HG03432 (cell line): Measurements from ENCODE around the gene ZNF200.
A peak's percentile ranks its signal among the peaks of the same experiment; 100 is the strongest.
"Not testable (repeated sequence)": the region's sequence is repeated elsewhere in the genome, so short reads cannot be mapped to it uniquely, and the experiment has no call there.

ENCODE experiments used
- ATAC-seq: cut with Tn5 transposase; IDR thresholded peaks from one replicate; pipeline ENCODE4 v1.9.1; 2021; ENCODE audit warnings: mild to moderate bottlenecking, moderate library complexity; ENCODE audit not compliant: unreplicated experiment

Gene ZNF200, protein sequence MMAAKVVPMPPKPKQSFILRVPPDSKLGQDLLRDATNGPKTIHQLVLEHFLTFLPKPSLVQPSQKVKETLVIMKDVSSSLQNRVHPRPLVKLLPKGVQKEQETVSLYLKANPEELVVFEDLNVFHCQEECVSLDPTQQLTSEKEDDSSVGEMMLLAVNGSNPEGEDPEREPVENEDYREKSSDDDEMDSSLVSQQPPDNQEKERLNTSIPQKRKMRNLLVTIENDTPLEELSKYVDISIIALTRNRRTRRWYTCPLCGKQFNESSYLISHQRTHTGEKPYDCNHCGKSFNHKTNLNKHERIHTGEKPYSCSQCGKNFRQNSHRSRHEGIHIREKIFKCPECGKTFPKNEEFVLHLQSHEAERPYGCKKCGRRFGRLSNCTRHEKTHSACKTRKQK

DNA sequence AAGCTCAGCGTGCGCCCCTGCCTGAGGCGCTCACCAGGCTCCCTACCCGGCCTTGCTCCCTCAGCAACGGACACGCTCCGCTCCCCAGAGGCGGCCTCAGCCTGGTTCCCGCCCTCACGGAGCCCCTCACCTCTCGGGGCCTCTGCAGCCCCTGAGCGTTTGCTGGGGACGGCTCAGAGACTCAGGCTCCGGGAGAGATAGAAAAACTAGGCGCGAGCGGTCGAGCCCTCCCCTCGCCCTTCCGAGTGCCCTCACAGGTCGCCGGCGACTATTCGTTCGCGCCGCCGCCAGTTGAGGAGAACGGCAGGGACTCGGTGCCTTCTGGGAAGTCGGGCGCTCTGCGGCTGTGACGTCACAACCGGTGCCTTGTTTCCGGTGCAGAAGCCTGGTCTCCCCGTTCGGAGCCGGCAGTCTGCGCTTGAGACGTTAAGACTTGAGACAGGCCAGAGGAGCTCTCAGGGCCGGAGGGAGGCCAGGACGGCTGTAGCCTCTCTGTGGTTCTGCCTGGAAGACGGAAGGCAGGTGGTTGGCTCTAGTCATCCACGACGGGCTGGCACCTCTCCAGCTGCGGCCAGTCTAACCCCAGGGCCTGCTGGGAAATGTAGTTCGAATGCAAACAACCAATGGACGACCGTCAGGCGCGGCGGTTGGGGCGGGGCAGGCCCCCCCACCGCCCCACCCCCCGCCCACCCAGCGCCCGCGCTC is at the start of gene ZNF200:
Gene ZNF200, minus strand, starts transcription at position 302 of the 705 bp plus-strand sequence. CDS start 1,403 bp downstream, outside the sequence.
- ATAC-seq = peak; percentile 93

DNA sequence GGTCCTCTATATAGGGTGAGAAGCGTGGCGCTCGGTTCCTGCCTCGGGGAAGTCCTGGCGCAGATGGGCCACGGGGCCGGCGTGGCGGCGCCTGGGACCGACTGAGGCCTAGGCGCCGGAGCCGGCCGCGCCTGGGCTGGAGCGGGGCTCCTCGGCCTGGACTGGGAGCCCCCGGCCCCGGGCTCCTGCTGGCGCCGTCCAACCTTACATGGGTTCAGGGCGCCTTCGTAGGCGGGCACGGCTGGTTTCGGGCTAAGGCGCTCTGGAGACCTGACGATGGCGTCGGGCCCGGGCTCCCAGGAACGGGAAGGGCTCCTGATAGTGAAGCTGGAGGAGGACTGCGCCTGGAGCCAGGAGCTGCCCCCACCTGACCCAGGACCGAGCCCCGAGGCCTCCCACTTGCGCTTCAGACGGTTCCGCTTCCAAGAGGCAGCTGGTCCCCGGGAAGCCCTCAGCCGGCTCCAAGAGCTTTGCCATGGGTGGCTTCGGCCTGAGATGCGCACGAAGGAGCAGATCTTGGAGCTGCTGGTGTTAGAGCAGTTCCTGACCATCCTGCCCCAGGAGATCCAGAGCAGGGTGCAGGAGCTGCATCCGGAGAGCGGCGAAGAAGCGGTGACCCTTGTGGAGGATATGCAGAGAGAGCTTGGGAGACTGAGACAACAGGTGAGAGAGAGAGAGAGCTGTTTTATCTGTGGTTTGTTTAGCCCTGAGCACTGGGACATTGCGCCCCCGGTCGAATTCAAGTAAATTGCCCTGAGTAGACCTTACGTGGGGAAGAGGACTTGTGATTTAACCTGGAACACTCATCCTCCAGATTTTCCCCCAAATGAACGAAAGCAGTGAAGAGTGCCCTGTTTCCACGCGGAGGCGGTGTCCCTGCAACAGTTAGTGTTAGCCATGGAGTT is 48.8 kb upstream of the ZNF200 start:
- no peak for ATAC-seq

DNA sequence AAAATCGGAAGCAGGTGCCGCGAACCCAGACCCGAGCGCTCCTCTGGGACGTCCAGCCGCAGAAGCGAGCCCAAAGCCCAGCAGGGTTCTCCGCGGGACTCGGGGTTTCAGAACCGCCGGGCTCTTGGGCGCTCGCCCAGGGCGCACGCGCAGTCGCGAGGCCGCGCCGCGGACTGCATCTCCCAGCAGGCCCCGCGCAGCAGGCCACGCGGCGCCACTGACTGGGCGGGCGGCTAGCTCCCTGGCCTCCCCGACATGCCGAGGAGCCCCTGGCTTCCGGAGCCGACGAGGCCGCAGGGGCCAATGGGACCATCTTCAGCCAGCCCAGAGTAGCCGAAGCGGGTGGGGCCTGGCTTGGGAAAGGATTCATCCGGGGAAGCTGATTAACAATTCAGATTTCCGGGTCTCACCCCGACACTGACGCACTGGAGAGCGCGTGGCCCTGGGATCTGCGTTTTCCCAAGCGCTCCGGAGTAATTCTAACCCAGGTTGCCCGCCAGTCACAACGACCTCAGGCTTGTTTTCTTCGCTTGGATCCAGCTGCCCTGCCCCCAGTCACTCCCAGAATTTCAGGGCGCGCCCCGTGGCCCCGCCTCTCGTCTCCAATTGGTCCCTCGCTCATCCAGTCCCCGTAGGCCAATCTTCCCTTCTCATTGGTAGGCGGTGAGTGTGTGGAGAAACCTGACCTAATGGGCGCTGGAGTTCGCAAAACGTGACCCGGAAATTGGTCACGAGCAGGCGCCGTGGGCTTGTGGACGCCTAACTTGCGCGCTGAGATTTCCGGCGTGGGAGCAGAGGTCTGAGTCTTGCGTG is 48.0 kb upstream of the ZNF200 start, which contains the start of gene ZNF263:
Gene ZNF263, plus strand, starts transcription at position 762 of the 813 bp plus-strand sequence. CDS start 328 bp downstream, outside the sequence.
- ATAC-seq = peak; percentile 81

DNA sequence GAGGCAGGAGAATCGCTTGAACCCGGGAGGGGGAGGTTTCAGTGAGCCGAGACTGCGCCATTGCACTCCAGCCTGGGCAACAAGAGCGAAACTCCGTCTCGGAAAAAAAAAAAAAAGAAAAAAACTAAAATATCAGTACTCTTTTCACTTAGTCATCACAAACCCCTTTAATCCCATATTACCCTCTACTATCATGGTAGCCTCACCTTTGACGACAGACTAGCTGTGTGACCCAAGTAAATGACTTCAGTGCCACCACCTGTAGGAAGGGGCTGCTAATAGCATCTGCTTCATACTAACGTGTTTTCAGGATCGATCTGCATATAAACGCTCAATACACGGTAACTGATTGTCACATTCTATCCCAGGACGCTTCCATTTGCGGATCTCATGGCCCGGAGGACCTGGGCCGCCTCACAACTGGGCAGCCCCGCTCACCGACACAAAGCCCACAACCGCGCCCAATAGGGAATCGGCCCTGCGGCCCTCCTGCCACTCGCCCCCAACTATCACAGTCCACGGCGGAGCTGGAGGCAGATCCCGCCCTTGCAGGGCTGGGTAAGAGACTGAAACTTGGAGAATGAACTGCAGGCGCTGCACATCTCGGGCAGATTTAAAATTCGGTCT is 47.3 kb upstream of the ZNF200 start:
- peak; percentile 31 for ATAC-seq

DNA sequence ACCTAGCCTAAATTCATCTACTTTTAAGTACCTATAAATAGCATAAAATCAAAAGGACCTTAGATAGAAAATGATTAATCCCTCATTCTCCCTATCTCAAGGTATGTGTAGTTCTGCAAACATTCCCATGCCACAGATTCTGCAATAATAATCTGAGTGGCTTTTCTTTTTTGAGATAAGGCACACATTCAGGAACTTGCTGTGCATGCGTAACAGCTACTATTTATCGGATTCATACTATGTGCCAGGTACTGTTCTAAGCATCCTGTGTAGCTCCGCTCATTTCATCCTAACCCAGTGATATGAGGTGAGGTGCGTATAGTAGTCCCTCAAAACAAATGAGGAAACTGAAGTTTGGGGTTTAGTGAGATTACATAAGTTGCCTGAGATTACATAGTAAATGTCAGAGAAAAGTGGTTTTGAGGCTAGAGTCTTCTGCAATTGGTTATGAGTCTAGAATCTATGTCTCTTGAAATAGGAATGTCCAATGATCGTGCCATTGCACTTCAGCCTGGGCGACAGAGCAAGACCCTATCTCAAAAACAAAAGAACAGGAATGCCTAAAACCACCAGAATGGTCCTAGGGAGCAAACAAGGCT is 46.4 kb upstream of the ZNF200 start:
- ATAC-seq = no peak

DNA sequence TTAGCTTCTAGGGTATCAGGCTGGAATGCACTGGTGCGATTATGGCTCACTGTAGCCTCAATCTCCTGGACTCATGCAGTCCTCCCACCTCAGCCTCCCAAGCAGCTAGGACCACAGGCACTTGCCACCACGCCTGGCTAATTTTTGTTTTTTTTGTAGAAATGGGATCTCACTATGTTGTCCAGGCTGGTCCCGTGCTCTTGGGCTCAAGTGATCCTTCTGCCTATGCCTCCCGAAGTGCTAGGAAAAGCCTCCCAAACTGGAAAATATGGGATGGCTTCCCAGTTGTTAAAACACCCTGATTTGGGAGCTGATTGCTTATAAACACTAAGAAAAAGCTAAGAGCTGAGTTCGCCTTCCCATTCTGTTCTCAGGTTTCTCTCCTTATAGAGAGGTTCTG is 41.7 kb upstream of the ZNF200 start:
- no peak for ATAC-seq

DNA sequence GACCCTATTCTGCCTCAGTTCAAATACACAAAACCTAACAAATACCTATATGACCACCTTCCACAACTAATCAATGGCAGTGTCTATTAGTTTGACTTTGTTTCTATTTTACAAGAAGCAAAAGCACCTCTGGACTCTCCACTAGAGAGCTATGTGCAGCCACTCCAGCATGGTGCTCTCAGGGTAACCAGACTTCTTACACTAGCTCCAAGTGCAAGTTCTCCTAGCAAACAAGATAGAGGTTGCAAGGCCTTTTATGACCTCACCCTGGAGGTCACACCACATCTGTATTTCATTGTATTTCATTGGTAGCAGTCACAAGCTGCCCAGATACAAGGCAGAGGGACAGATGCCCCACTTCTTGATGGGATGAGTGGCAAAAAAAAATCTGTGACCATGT is 40.0 kb upstream of the ZNF200 start:
- no peak for ATAC-seq

DNA sequence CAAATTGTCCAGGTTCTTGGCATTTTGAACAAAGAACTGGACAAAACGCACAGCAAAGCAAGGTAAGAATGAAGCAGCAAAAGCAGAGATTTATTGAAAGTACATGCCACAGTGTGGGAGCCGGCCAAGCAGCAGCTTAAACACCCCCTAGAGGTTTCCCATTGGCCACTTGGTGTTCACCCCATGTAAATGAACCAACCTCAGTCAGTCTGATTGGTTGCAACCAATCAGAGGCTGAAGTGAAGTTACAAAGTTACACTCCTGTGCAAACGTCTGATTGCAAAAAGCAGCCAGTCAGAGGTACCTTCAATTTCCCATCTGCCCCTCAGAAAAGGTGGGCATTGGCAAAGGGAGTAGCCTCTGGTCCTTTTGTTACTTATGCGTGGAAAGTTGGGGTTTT is 39.5 kb upstream of the ZNF200 start:
- no peak for ATAC-seq

DNA sequence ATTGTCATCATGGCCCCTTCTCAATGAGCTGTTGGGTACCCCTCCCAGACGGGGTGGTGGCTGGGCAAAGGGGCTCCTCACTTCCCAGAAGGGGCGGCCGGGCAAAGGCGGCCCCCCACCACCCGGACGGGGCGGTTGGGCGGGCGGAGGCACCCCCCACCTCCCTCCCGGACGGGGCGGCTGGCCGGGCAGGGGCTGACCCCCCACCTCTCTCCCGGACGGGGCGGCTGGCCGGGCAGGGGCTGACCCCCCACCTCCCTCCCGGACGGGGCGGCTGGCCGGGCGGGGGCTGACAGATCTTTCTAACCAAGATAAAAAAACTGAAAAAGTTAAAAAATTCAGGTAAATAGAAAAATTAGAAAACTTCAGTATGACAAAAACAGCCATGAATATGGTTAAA is 36.3 kb upstream of the ZNF200 start:
- not testable (repeated sequence) for ATAC-seq

DNA sequence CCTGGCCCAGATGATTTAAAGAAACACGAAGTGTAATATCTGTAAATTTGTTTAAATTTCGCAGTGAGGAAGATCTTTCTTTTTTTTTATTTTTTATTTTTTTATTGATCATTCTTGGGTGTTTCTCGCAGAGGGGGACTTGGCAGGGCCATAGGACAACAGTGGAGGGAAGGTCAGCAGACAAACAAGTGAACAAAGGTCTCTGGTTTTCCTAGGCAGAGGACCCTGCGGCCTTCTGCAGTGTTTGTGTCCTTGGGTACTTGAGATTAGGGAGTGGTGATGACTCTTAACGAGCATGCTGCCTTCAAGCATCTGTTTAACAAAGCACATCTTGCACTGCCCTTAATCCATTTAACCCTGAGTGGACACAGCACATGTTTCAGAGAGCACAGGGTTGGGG is 35.8 kb upstream of the ZNF200 start:
- ATAC-seq = not testable (repeated sequence)

DNA sequence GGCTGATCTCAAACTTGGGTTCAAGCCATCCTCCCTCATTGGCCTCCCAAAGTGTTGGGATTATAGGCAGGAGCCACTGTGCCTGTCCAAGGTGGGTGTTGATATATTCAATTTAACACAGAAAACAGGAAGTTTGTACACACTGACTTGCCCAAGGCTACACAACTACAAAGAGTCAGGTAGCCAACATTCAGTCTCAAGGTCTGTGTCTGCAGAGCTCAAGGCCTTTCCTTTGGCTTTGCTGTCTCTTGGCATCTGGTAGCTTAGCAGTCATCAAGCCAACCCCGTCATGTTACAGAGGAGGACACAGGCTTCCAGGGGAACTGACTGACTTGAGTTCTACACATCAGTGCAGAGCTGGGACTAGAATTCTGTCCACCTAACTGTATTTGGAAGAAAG is 33.3 kb upstream of the ZNF200 start:
- ATAC-seq = no peak

DNA sequence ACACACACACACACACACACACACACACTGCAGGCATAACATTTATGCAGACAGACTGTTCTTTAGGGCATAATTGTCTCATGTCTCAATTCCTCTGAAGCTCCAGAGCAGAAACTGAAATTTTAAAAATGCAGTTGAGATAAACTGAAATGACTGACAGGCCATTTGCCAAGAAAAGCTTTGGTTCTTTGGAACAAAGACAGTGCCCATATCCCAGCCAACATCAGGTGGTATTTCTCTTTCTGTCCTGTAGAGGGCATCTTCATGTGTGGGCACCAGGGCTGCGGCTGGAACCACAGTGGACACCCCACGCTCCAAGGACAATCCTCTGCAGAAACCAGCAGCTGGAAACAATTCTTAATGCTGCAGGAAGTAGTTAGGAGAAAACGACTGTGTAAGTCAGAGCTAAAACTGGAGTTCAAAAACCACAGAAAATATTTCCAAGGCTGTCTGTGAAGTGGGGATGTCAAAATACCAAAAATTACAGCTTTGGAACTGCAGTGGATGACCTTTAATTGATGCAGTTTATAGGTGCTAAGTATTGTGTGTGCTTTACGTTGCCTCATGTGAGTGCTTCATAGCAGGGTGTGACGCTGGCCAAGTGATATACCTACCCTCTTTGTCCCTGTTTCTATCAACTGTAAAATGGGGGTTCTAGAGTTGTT is 32.0 kb upstream of the ZNF200 start:
- ATAC-seq = no peak

DNA sequence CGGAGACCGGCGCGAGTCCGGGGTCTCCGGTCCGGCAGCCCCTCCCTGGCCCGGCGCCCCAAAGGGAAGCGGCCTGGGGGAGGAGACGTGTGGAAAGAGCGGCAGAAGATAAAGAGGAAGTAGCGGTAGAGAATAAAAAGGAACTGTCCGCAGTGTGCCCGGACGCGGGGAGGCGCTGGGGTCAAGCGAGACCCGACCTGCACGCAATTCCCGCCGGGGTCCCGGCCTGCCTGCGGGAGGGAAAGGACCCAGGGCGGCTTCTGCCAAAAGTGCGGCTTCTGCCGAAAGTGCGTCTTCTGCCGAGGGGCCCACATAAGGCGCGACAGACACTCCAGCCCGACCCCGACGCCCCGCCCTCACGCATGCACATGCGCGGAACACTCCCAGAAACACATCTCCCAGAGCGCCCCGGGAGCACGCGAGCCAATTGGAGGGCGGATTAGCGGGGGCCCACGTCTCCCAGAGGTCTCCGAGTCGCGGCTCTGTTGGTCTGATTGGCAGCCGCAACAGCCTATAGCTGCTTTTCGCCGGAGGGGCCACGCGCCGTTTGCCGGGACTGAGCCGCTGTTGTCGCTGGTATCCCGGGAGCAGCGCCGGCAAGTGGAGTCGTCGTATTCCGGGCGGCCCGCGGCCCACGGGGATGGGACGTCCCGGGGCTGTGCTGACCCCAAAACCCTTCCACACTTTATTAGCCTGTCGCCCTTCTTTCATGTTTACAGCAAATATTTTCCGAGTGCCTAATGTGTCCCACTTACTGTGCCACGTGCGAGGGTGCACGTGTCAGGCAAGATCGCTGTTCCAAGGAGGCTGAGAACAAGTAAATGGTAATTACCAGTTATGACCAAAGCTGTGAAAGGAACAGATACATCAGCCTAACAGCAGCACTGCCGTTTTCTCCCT is 29.4 kb upstream of the ZNF200 start:
- peak; percentile 83 for ATAC-seq

DNA sequence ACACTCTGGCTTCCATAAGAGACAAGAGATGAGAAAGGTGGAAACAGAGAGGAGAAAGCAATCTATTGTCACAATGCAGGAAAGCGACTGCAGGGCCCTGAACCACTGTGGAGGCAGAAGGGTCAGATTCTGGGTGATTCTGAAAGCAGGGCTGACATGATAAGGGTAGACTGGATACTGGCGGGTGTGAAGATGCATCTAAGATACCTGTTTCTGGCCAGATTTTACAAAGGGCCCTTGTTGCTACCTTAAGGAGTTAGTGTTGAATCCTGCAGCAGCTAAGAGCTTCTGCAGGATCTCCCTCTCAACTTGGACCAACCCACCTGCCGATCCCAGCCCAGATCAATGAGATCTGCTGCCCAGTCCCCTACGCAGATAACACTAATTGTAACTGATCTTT is 27.6 kb upstream of the ZNF200 start:
- ATAC-seq = no peak

DNA sequence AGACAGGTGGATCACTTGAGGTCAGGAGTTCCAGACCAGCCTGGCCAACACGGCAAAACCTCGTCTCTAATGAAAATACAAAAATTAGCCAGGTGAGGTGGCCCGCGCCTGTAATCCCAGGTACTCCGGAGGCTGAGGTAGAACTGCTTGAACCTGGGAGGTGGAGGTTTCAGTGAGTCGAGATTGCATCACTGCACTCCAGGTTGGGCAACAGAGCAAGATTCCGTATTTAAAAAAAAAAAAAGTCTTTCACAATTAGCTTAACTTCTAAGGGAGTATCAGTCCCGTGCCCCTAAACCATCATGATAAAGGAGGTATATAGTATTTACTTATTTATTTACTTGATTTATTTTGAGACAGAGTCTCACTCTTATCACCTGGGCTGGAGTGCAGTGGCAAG is 24.9 kb upstream of the ZNF200 start:
- ATAC-seq = no peak

DNA sequence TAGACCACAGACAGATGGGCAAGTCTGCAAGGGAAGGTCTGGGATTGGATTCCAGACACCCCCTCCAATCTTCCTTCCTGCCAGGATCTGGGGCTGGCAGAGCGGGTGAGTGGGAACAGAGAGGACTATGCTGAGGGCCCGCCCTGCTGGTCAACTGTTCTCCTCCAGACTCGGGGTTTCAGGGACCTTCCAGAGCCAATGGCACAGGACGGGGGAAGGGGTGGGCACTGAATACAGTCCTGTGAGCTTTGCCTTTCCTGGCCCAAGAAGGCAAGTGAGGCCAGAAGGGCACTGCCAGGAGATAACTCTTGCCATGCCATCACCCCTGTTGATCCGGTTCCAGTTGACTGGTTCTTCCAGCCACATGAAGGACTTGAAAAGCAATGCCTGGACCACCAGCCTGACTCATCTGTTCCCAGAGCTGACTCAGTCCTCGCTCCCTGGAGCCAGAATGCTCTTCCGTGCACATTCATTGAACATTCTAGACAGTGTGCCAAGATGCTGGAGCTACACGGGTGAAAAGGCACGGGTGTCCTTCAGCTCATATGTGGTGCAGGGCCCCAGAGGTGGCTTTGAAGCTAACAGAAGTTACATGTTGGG is 22.0 kb upstream of the ZNF200 start:
- ATAC-seq = no peak

DNA sequence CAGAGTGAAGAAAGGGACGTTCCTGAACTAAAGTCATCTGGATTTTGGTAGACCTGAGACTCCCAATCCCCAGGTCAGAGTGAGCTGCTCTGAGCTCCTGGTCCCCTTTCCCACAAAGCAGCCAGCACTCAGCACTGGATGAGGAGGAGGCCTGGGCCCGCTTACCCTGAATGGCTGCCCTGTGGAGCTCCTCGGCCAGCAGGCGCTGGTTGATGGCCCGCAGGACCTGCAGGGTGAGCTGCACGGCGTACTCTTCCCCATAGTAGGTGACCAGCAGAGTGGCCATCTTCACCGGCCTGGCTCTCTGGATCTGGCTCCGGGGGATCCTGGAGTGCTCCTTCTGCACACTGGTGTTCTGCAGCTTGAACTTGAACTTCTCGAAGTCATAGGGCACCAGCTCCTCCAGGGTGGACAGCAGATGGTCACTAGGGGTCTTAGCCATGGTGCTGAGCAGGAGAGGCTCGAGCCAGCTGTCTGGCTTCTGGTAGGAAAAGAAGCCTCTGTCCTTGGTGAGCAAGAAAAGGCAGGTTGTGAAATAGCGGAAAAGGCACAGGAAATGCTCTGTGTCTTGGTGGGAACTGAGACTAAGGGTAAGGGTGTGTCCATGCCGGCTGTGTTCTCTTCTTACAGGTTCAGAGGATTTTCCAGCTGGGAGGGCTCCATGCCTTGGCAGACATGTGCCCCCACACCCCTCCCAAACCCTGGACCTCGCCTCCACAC is 21.3 kb upstream of the ZNF200 start, which contains the start of gene MEFV:
Gene MEFV, minus strand, starts transcription at position 488 of the 720 bp plus-strand sequence. Its CDS starts 46 bp downstream, at position 442.
- no peak for ATAC-seq
